B cell (primary cell): ENCODE results near the gene PRKCQ.

Experiments used
- CTCF ChIP-seq: fragments of 200-600 bp; IDR thresholded peaks from one replicate; pipeline ENCODE4 v1.8.0; 2022; ENCODE audit warnings: antibody characterized with exemption, mild to moderate bottlenecking
- EZH2 ChIP-seq: IDR thresholded peaks from 2 replicates; pipeline ENCODE4 v1.6.1; 2012; ENCODE audit warnings: borderline replicate concordance, low read depth, mild to moderate bottlenecking, moderate library complexity, low read length; ENCODE audit not compliant: insufficient read depth, poor library complexity, severe bottlenecking

GRCh38 chr10:6430423-6430980 lies 149.6 kb downstream of the PRKCQ start:
- TF ChIP-seq EZH2 (no peak), CTCF (no peak)
